Measurements from ENCODE around the gene KCNG1. TPM values are rescaled to one million over a fixed set of nuclear protein-coding genes. Genes with fewer than 3 reads are reported as not detected.

KCNG1 gene
- total and polyA plus RNA-seq, 2 of the 13 experiments (the other 11 are each of a cell fraction or from before 2014, with no cell fraction given): not detected

DNA sequence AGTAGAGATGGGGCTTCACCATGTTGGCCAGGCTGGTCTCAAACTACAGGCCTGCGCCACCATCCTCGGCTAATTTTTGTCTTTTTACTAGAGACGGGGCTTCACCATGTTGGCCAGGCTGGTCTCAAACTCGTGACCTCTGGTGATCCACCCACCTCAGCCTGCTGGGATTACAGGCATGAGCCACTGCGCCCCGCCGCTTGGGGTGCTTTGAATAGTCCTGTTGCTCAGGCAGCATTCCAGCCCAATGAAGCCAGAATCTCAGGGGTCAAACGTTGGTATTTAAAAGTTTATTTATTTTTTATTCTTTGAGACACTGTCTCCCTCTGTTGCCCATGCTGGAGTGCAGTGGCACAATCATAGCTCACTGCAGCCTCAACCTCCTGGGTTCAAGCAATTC, 53.0 kb downstream of the KCNG1 start:
- Histone ChIP-seq H3K27ac (ENCODE audit: extremely low read length, insufficient read depth, low read length) (no peak overlapping the region), H3K4me2 (ENCODE audit: low read depth, low read length) (no peak overlapping the region), H2AFZ (ENCODE audit: low read length) (no peak overlapping the region), H3K27me3 (ENCODE audit: control insufficient read depth in 1 of 2, insufficient read depth in 2 of 2, low read length in 2 of 2) (peaks cover 7 to 50% of the 10 kb centered on the region in 2 experiments; a peak in 4 of 5 replicates), H3K36me3 (replicated peaks in 1 of 2; ENCODE audit: control insufficient read depth in 1 of 2, insufficient read depth in 2 of 2, low read length in 2 of 2) (no peaks in the 10 kb centered on the region), H3K4me1 (ENCODE audit: insufficient read depth, low read length) (no peaks in the 10 kb centered on the region), H3K79me2 (ENCODE audit: insufficient read depth, low read length) (no peaks in the 10 kb centered on the region), H3K9ac (ENCODE audit: insufficient read depth, low read depth, low read length) (no peak overlapping the region), H3K9me3 (ENCODE audit: low read length) (no peaks in the 10 kb centered on the region), H3K4me3 (replicated peaks in 1 of 3; ENCODE audit: insufficient read depth in 1 of 3, low read depth in 2 of 3, low read length in 3 of 3) (no peak overlapping the region), H4K20me1 (ENCODE audit: insufficient read depth, low read length) (no peaks in the 10 kb centered on the region)
- DNase-seq (ENCODE audit: low spot score) (no peak), ATAC-seq (no peak; the same call in 2 of the 3 replicates), FAIRE-seq (no peak)
- WGBS (ENCODE audit: low lambda C conversion rate): 44% methylated on average over 8 of the region's 8 CpGs
- no TSS peak for BruUV-seq (replicated peaks)
- TF ChIP-seq PAX8 (CRISPR knock-in tag; IDR thresholded peaks at IDR 0.05; ENCODE audit: borderline replicate concordance) (no peak), ZFP1 (CRISPR knock-in tag; IDR thresholded peaks at IDR 0.05) (no peak), SIN3B (IDR thresholded peaks at IDR 0.05; ENCODE audit: low read length) (no peak), FOXC1 (CRISPR knock-in tag; IDR thresholded peaks at IDR 0.05; ENCODE audit: borderline replicate concordance) (no peak), BORCS8-MEF2B (CRISPR knock-in tag; IDR thresholded peaks at IDR 0.05) (no peak), JUNB (CRISPR knock-in tag; IDR thresholded peaks at IDR 0.05; ENCODE audit: borderline replicate concordance) (no peak), ELF3 (CRISPR knock-in tag; IDR thresholded peaks at IDR 0.05) (no peak)
- TF ChIP-seq, protein P1, sequence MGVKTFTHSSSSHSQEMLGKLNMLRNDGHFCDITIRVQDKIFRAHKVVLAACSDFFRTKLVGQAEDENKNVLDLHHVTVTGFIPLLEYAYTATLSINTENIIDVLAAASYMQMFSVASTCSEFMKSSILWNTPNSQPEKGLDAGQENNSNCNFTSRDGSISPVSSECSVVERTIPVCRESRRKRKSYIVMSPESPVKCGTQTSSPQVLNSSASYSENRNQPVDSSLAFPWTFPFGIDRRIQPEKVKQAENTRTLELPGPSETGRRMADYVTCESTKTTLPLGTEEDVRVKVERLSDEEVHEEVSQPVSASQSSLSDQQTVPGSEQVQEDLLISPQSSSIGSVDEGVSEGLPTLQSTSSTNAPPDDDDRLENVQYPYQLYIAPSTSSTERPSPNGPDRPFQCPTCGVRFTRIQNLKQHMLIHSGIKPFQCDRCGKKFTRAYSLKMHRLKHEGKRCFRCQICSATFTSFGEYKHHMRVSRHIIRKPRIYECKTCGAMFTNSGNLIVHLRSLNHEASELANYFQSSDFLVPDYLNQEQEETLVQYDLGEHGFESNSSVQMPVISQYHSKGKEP (CRISPR knock-in tag; IDR thresholded peaks at IDR 0.05): no peak
- ChIA-PET CTCF (ENCODE audit: low intra/inter-chr PET ratio, low total read pairs) (no interaction called here), POLR2A (interaction anchor here (3.2 kb wide), 1 partner anchor 12 kb away, joined by 16 read pairs; the partner anchor contains the start of genes DPM1 and MOCS3)
- in situ Hi-C loops (cut with HindIII; ENCODE audit: extremely low pct_ligation_motif_present, low pct_unique_long_range_greater_than_20kb) (no loop called here), intact Hi-C loops (cut with micrococcal nuclease; ENCODE audit: unreplicated experiment) (no loop called here)

- no peak overlapping the region for H3K4me2 ChIP-seq (ENCODE audit: low read depth, low read length)
- H3K27ac ChIP-seq (ENCODE audit: extremely low read length, insufficient read depth, low read length): no peak overlapping the region
- no peaks in the 10 kb centered on the region for H3K9me3 ChIP-seq (ENCODE audit: low read length)
- no peaks in the 10 kb centered on the region for H3K79me2 ChIP-seq (ENCODE audit: insufficient read depth, low read length)
- in situ Hi-C loops (cut with HindIII; ENCODE audit: extremely low pct_ligation_motif_present, low pct_unique_long_range_greater_than_20kb): no loop called here
- intact Hi-C loops (cut with micrococcal nuclease; ENCODE audit: unreplicated experiment): no loop called here
- no TSS peak for BruUV-seq (replicated peaks)
- no peaks in the 10 kb centered on the region for H4K20me1 ChIP-seq (ENCODE audit: insufficient read depth, low read length)
- DNase-seq (ENCODE audit: low spot score) (no peak), FAIRE-seq (no peak), ATAC-seq (no peak)
- peaks cover 7 to 46% of the 10 kb centered on the region in 2 experiments; a peak in 4 of 5 replicates for H3K27me3 ChIP-seq (ENCODE audit: control insufficient read depth in 1 of 2, insufficient read depth in 2 of 2, low read length in 2 of 2)
- no peaks in the 10 kb centered on the region for H3K36me3 ChIP-seq (replicated peaks in 1 of 2; ENCODE audit: control insufficient read depth in 1 of 2, insufficient read depth in 2 of 2, low read length in 2 of 2)
- ChIA-PET CTCF (ENCODE audit: low intra/inter-chr PET ratio, low total read pairs) (no interaction called here), POLR2A (interaction anchor here (3.2 kb wide), 1 partner anchor 11 kb away, joined by 16 read pairs; the partner anchor contains the start of genes DPM1 and MOCS3)
- no peak overlapping the region for H3K4me3 ChIP-seq (replicated peaks in 1 of 3; ENCODE audit: insufficient read depth in 1 of 3, low read depth in 2 of 3, low read length in 3 of 3)
- 47% methylated on average over 5 of the region's 5 CpGs for WGBS (ENCODE audit: low lambda C conversion rate)
- H3K9ac ChIP-seq (ENCODE audit: insufficient read depth, low read depth, low read length): no peak overlapping the region
- no peak overlapping the region for H2AFZ ChIP-seq (ENCODE audit: low read length)
- no peaks in the 10 kb centered on the region for H3K4me1 ChIP-seq (ENCODE audit: insufficient read depth, low read length)
- no peak for TF ChIP-seq YEATS4 (CRISPR knock-in tag; IDR thresholded peaks at IDR 0.05; ENCODE audit: borderline replicate concordance)
- no peak for TF ChIP-seq ZMYM3 (CRISPR knock-in tag; IDR thresholded peaks at IDR 0.05)
- no peak for TF ChIP-seq SP5 (CRISPR knock-in tag; IDR thresholded peaks at IDR 0.05; ENCODE audit: borderline replicate concordance, low read depth)
- TF ChIP-seq, protein P2, sequence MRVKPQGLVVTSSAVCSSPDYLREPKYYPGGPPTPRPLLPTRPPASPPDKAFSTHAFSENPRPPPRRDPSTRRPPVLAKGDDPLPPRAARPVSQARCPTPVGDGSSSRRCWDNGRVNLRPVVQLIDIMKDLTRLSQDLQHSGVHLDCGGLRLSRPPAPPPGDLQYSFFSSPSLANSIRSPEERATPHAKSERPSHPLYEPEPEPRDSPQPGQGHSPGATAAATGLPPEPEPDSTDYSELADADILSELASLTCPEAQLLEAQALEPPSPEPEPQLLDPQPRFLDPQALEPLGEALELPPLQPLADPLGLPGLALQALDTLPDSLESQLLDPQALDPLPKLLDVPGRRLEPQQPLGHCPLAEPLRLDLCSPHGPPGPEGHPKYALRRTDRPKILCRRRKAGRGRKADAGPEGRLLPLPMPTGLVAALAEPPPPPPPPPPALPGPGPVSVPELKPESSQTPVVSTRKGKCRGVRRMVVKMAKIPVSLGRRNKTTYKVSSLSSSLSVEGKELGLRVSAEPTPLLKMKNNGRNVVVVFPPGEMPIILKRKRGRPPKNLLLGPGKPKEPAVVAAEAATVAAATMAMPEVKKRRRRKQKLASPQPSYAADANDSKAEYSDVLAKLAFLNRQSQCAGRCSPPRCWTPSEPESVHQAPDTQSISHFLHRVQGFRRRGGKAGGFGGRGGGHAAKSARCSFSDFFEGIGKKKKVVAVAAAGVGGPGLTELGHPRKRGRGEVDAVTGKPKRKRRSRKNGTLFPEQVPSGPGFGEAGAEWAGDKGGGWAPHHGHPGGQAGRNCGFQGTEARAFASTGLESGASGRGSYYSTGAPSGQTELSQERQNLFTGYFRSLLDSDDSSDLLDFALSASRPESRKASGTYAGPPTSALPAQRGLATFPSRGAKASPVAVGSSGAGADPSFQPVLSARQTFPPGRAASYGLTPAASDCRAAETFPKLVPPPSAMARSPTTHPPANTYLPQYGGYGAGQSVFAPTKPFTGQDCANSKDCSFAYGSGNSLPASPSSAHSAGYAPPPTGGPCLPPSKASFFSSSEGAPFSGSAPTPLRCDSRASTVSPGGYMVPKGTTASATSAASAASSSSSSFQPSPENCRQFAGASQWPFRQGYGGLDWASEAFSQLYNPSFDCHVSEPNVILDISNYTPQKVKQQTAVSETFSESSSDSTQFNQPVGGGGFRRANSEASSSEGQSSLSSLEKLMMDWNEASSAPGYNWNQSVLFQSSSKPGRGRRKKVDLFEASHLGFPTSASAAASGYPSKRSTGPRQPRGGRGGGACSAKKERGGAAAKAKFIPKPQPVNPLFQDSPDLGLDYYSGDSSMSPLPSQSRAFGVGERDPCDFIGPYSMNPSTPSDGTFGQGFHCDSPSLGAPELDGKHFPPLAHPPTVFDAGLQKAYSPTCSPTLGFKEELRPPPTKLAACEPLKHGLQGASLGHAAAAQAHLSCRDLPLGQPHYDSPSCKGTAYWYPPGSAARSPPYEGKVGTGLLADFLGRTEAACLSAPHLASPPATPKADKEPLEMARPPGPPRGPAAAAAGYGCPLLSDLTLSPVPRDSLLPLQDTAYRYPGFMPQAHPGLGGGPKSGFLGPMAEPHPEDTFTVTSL (CRISPR knock-in tag; IDR thresholded peaks at IDR 0.05; ENCODE audit: borderline replicate concordance): no peak
- no peak for TF ChIP-seq ZMYM2 (CRISPR knock-in tag; IDR thresholded peaks at IDR 0.05)
Observed at GRCh38 chr20:50969435-50969834, 53.5 kb downstream of the KCNG1 start.
